ENCODE data around the gene ATRIP.

DNA sequence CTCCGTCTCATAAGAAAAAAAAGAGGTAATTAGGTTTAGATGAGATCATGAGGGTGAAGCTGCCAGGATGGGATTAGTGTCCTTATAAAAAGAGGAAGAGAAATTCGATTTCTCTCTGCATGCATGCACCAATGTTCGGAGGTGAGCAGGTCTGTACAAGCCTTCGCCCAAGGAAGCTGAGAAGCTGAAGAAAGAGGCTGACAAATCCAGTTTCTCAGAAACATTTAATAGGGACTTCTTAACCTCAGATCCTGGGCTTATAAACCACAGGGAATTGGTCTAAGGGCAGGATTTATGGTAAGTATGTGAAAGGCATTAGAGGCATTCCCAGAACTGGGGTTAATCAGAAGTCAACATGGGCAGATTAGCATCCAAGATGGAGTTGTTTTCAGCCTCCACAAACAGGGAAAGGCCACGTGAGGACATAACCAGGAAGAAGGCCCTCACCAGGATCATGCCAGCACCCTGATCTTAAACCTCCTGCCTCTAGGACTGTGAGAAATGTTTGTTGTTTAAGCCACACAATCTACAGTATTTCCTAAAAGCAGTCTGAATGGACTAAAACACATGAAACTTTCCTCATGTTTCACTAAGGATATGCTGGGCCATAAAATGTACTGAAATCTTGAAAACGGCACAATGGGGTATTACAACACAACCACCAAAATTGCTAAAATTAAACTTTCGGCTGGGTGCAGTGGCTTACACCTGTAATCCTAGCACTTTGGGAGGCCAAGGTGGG is 46.1 kb downstream of the ATRIP start:
- TF ChIP-seq CTCF (IDR thresholded peaks at IDR 0.05; ENCODE audit: control extremely low read depth in 1 of 3, insufficient read depth in 1 of 3, low read depth in 1 of 3, low read length in 3 of 3) (no peak), RAD21 (IDR thresholded peaks at IDR 0.05 in 1 of 2, conservative IDR thresholded peaks at IDR 0.05 in 1 of 2; ENCODE audit: low read depth in 2 of 2, low read length in 2 of 2) (no peak), EZH2 (IDR thresholded peaks at IDR 0.05; ENCODE audit: low read depth, low read length, severe bottlenecking) (no peak), TEAD4 (IDR thresholded peaks at IDR 0.05; ENCODE audit: low read depth, low read length) (no peak)

Data from H1 (cell line).